ENCODE data around the gene OPN1LW.

GRCh38 chrX:154131955-154132354 is 12.1 kb upstream of the OPN1LW start:
- TF ChIP-seq CTCF (conservative IDR thresholded peaks at IDR 0.05; ENCODE audit: low read depth, low read length) (no peak), EZH2 (IDR thresholded peaks at IDR 0.05; ENCODE audit: borderline replicate concordance, low read depth, low read length, poor library complexity, severe bottlenecking) (no peak)
